GM15510 (cell line): ENCODE results near the gene ENDOU.

Experiments
- POLR2A ChIP-seq: IDR thresholded peaks from 3 replicates; pipeline ENCODE4 v1.6.1; 2011; ENCODE audit warnings: borderline replicate concordance; ENCODE audit not compliant: insufficient read length; ENCODE audit errors: extremely low read depth

The ENDOU gene

GRCh38 chr12:47725091-47725772, at the start of gene ENDOU:
Gene ENDOU (minus strand): TSS chr12:47725490. CDS start chr12:47725413, 77 bp downstream.
- no peak for TF ChIP-seq POLR2A

- no peak for TF ChIP-seq POLR2A
Observed at GRCh38 chr12:47774663-47775062, 49.4 kb upstream of the ENDOU start.

- no peak for TF ChIP-seq POLR2A
Observed at GRCh38 chr12:47773858-47774580, 48.7 kb upstream of the ENDOU start.

GRCh38 chr12:47773062-47773857, 48.0 kb upstream of the ENDOU start, which contains the start of gene SLC48A1:
Gene SLC48A1 (plus strand): TSS chr12:47773238. CDS start chr12:47773305, 67 bp downstream.
- TF ChIP-seq POLR2A: peak; percentile 43

GRCh38 chr12:47772738-47773061, 47.4 kb upstream of the ENDOU start:
- no peak for TF ChIP-seq POLR2A

GRCh38 chr12:47772094-47772660, 46.9 kb upstream of the ENDOU start:
- no peak for TF ChIP-seq POLR2A

- no peak for TF ChIP-seq POLR2A
Observed at GRCh38 chr12:47771304-47771703, 46.0 kb upstream of the ENDOU start.

- no peak for TF ChIP-seq POLR2A
Observed at GRCh38 chr12:47770086-47770726, 44.9 kb upstream of the ENDOU start.

GRCh38 chr12:47769234-47770085, 44.2 kb upstream of the ENDOU start:
- TF ChIP-seq POLR2A: no peak

GRCh38 chr12:47768323-47768811, 43.1 kb upstream of the ENDOU start:
- TF ChIP-seq POLR2A: no peak

- no peak for TF ChIP-seq POLR2A
Observed at GRCh38 chr12:47767216-47767724, 42.0 kb upstream of the ENDOU start.

- no peak for TF ChIP-seq POLR2A
Observed at GRCh38 chr12:47766502-47767215, 41.4 kb upstream of the ENDOU start.
